ENCODE results near the gene UXS1. TPM values are rescaled to one million over a fixed set of nuclear protein-coding genes. Genes with fewer than 3 reads are reported as not detected.

UXS1 gene
- total RNA-seq, 1 donor = 24.0 TPM

DNA sequence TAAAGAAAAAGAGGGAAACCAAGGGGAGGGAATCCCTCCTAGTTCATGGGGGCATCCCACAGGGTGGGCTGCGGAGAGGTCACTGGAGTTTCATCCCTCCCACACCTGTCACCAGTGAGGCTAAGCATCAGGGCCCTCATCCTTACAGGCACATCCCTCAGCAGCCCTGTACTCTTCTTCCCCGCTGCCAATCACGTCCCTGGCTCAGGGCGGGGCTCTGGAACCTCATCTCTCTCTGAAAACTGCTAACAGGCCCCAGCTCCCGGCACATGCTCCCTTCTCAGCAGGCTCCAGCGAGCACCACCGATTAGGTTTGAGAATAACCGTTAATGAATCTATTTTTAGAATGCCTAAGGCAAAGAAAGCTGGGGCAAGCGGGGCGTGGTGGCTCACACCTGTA, 13.0 kb downstream of the UXS1 start:
- DNase-seq (ENCODE audit: low read depth) = no peak
- TF ChIP-seq, protein P1, sequence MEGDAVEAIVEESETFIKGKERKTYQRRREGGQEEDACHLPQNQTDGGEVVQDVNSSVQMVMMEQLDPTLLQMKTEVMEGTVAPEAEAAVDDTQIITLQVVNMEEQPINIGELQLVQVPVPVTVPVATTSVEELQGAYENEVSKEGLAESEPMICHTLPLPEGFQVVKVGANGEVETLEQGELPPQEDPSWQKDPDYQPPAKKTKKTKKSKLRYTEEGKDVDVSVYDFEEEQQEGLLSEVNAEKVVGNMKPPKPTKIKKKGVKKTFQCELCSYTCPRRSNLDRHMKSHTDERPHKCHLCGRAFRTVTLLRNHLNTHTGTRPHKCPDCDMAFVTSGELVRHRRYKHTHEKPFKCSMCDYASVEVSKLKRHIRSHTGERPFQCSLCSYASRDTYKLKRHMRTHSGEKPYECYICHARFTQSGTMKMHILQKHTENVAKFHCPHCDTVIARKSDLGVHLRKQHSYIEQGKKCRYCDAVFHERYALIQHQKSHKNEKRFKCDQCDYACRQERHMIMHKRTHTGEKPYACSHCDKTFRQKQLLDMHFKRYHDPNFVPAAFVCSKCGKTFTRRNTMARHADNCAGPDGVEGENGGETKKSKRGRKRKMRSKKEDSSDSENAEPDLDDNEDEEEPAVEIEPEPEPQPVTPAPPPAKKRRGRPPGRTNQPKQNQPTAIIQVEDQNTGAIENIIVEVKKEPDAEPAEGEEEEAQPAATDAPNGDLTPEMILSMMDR (IDR thresholded peaks at IDR 0.05; ENCODE audit: insufficient read depth, low read length) = no peak
- H3K4me3 ChIP-seq (ENCODE audit: low read depth, low read length) = no peak overlapping the region

DNA sequence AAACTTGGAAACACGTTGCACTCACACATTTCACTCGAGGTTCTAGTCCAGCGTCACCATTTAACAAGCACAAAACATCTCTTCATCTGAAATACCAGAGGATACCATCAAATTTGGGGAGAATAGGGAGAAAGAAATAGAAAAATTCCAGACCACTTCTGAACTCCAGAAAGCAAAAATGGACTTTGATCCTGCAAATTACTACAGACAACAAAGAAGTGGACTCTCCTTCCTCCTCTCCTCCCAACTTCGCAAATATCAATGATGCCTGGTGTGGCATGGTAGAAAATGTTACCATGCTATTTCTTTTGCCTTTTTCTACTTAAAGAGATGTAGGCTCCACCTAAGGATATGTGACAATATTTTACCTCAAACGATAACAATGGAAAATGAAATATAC, 13.5 kb downstream of the UXS1 start:
- TF ChIP-seq, protein P1 (IDR thresholded peaks at IDR 0.05; ENCODE audit: insufficient read depth, low read length) = no peak
- no peak overlapping the region for H3K4me3 ChIP-seq (ENCODE audit: low read depth, low read length)
- no peak for DNase-seq (ENCODE audit: low read depth)

DNA sequence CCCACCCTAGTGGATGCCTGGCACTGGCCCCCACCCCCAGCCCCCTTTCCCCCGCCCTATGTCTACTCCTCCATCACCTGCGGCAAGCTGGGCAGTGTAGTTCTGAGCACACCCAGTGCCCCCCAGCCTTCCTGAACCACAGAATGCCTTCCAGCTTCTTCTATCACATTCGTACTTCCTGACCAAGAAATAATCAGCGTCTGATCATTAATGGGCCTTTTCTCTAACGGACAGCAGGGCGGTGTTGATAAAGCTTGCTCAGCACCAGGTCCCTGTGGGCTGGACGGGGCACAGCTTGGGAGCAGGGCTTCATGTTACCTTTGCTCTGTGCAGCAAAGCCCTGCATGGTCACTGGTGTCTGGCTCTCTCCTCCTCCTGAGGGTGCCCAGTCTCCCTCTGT, 15.4 kb downstream of the UXS1 start:
- no peak for DNase-seq (ENCODE audit: low read depth)
- TF ChIP-seq, protein P1 (IDR thresholded peaks at IDR 0.05; ENCODE audit: insufficient read depth, low read length) = no peak
- H3K4me3 ChIP-seq (ENCODE audit: low read depth, low read length) = no peak overlapping the region

DNA sequence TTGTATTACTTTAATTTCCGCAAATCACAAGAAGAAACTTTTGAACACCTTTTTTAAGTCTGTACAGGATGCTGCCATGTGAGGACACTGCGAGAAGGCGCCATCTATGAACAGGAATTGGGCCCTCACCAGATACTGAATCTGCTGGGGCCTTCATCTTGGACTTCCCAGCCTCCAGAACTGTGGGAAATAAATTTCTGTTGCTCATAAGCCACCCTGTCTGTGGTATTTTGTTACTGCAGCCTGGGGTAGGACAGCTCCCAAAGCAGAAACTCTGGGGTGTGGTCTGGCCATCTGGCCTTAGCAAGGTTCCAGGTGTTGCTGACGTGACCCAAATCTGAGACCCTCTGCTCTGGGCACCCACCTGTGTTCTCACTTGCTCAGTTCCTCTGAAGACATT, 16.5 kb downstream of the UXS1 start:
- TF ChIP-seq, protein P1 (IDR thresholded peaks at IDR 0.05; ENCODE audit: insufficient read depth, low read length) = no peak
- DNase-seq (ENCODE audit: low read depth) = no peak
- H3K4me3 ChIP-seq (ENCODE audit: low read depth, low read length) = no peak overlapping the region

DNA sequence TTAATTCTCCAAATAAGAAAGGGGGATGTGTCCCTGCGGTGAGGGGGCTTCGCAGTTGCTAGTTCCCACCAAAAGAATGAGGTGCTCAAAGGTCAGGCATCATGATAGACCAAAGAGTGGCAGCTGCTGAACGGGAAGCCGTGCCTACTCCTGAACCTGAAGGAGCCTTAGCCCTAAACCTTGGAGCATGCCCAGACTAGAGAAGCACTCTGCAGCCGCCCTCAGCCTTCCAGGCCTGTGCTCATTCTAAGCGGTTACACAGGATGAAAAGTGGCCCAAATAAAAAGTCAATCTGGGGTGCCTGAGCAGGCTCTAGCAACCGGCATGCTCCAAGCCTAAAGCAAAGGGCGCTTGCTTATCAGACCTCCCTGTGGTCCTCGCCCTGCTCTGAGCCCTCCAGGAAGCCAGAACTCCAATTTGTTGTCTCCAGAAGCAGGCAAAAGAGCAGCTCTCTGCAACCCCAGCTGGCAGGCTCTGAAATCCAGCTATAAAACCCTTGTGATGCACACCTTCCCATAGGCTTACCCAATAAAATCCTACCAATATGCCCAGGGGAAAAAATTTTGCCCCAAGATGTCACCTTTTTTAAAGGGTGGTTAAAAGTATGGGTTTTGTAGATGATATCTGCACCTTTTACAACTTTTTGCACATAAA, 17.5 kb downstream of the UXS1 start:
- no peak overlapping the region for H3K4me3 ChIP-seq (ENCODE audit: low read depth, low read length)
- no peak for DNase-seq (ENCODE audit: low read depth)
- TF ChIP-seq, protein P1 (IDR thresholded peaks at IDR 0.05; ENCODE audit: insufficient read depth, low read length) = no peak

DNA sequence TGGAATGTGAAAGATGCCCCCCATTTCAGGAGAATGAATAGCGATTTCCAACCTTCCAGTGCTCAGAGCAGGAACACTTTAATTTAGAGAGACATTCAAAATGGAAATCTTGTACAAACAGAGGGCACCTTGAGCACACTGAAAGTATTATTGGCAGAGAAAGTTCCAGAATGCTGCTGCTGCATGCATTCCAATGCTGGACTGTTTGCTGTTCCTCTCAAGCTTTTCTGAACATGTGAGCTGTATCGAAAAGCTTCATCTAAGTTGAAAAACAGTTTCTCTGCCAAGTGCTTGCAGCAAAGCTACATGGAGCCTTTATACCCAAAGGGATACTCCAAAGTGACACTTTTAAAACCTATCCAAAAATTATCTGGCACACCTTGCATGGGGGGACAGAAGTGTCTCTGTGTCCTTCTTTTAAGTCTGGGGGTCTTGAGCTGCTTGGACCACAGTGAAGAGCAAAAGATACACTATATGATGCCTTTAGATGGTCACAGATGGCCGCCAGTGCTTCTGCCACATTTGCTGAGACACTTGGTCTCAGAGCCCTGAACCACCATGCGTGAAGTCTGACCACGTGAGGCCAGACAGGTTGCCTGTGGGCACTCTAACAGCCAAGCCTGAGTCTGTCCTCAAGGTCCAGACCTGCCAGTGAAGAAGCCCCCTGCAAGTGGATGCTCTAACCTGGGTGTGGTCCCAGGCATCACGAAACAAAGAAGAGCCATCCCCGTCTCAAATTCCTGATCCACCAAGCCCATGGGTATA, 18.8 kb downstream of the UXS1 start:
- H3K4me3 ChIP-seq (ENCODE audit: low read depth, low read length) = no peak overlapping the region
- TF ChIP-seq, protein P1 (IDR thresholded peaks at IDR 0.05; ENCODE audit: insufficient read depth, low read length) = no peak
- no peak for DNase-seq (ENCODE audit: low read depth)

All from fibroblast of the aortic adventitia (primary cell).